Mesothelial cell of epicardium (in vitro differentiated cells): ENCODE data around the gene MAP1LC3B2. TPM values are rescaled to one million over a fixed set of nuclear protein-coding genes. Genes with fewer than 3 reads are reported as not detected.

ENCODE experiments used
- DNase-seq, 2 experiments: peaks; one replicate each; pipeline ENCODE4 v3.0.0; 2021; ENCODE audit warnings: low spot score in 2 of 2; ENCODE audit not compliant: unreplicated experiment in 2 of 2
- H3K27ac Mint-ChIP-seq: 2 replicates; pipeline ENCODE4 v1.8.0; 2021; ENCODE audit warnings: mixed read lengths
- H3K27me3 Mint-ChIP-seq: 2 replicates; pipeline ENCODE4 v1.8.0; 2021; ENCODE audit warnings: low read depth, mixed read lengths
- H3K36me3 Mint-ChIP-seq: 2 replicates; pipeline ENCODE4 v1.8.0; 2021; ENCODE audit warnings: mixed read lengths
- H3K4me1 Mint-ChIP-seq: 2 replicates; pipeline ENCODE4 v1.8.0; 2021; ENCODE audit warnings: mixed read lengths
- H3K4me3 Mint-ChIP-seq: 2 replicates; pipeline ENCODE4 v1.8.0; 2021; ENCODE audit warnings: mild to moderate bottlenecking, moderate library complexity, mixed read lengths
- H3K9me3 Mint-ChIP-seq: 2 replicates; pipeline ENCODE4 v1.8.0; 2021; ENCODE audit warnings: mixed read lengths
- CTCF ChIP-seq: fragments of 200-600 bp; sonication (generic); IDR thresholded peaks from one replicate; pipeline ENCODE4 v1.5.0; 2021; ENCODE audit warnings: antibody characterized with exemption; ENCODE audit not compliant: unreplicated experiment
- total RNA-seq: library from RNA; stranded (reverse); gene quantifications from 3 replicates; pipeline ENCODE4 v1.2.1, GENCODE V29; 2021

MAP1LC3B2 gene
- total RNA-seq, 1 donor from 2014 or later = 4.5 TPM

GRCh38 chr12:116620492-116621191 is 61.5 kb downstream of the MAP1LC3B2 start:
- DNase-seq = no peak
- TF ChIP-seq CTCF = no peak
- Mint-ChIP-seq H3K4me1 (peaks cover 11% of the 10 kb centered on the region), H3K27ac (peak overlapping the region; percentile 19), H3K36me3 (no peaks in the 10 kb centered on the region), H3K4me3 (no peak overlapping the region), H3K9me3 (peaks cover 16% of the 10 kb centered on the region), H3K27me3 (no peaks in the 10 kb centered on the region)

- H3K4me3 Mint-ChIP-seq = no peak overlapping the region
- TF ChIP-seq CTCF = no peak
- H3K27ac Mint-ChIP-seq = no peak overlapping the region
- H3K36me3 Mint-ChIP-seq = no peaks in the 10 kb centered on the region
- H3K9me3 Mint-ChIP-seq = peaks cover 16% of the 10 kb centered on the region
- H3K4me1 Mint-ChIP-seq = peaks cover 11% of the 10 kb centered on the region
- no peak for DNase-seq
- H3K27me3 Mint-ChIP-seq = no peaks in the 10 kb centered on the region
Measured at GRCh38 chr12:116621194-116621593, 62.0 kb downstream of the MAP1LC3B2 start.

GRCh38 chr12:116624516-116624915 is 65.3 kb downstream of the MAP1LC3B2 start:
- no peaks in the 10 kb centered on the region for H3K36me3 Mint-ChIP-seq
- H3K4me1 Mint-ChIP-seq = peaks cover 10% of the 10 kb centered on the region
- no peak overlapping the region for H3K4me3 Mint-ChIP-seq
- H3K9me3 Mint-ChIP-seq = peaks cover 16% of the 10 kb centered on the region
- DNase-seq = no peak
- no peak for TF ChIP-seq CTCF
- no peaks in the 10 kb centered on the region for H3K27me3 Mint-ChIP-seq
- no peak overlapping the region for H3K27ac Mint-ChIP-seq

- Mint-ChIP-seq H3K27ac (no peak overlapping the region), H3K36me3 (no peaks in the 10 kb centered on the region), H3K4me3 (no peak overlapping the region), H3K27me3 (no peaks in the 10 kb centered on the region), H3K9me3 (peaks cover 16% of the 10 kb centered on the region), H3K4me1 (no peaks in the 10 kb centered on the region)
- TF ChIP-seq CTCF = no peak
- no peak for DNase-seq
Measured at GRCh38 chr12:116626153-116626552, 67.0 kb downstream of the MAP1LC3B2 start.

Other genes with a start within 250 kb of the MAP1LC3B2 start
- 34.3 to 36.2 TPM (median 35.8 TPM) in 3 replicates for gene SPRING1, start 178.7 kb downstream of the MAP1LC3B2 start, total RNA-seq
- gene RNFT2, start 178.9 kb downstream of the MAP1LC3B2 start, total RNA-seq = 27.7 to 33.2 TPM (median 32.5 TPM) in 3 replicates